Small intestine (tissue), 7 donors: ENCODE measurements around the gene SGIP1. TPM values are rescaled to one million over a fixed set of nuclear protein-coding genes. Genes with fewer than 3 reads are reported as not detected.

Experiments used
- DNase-seq, 2 donors: peaks; one replicate each; pipeline versions ENCODE4 v3.0.0 to v3.0.0-alpha.2; 2013
- FAIRE-seq: peaks from 2 replicates; lab custom pipeline; 2012; peaks lifted over from hg19 to GRCh38; lab: Jason Lieb, UNC
- H3K27ac ChIP-seq, 3 donors: one replicate each; pipeline ENCODE4 v1.5.1; 2013; ENCODE audit warnings: low read length in 2 of 3, mild to moderate bottlenecking in 2 of 3, control low read depth in 1 of 3, inconsistent platforms in 1 of 3, low read depth in 1 of 3, moderate library complexity in 1 of 3
- H3K27me3 ChIP-seq, 3 donors: one replicate each; pipeline ENCODE4 v1.6.1; 2013; ENCODE audit warnings: low read length in 3 of 3, inconsistent platforms in 1 of 3; ENCODE audit not compliant: control insufficient read depth in 3 of 3, insufficient read depth in 3 of 3
- H3K36me3 ChIP-seq, 3 donors: one replicate each; pipeline ENCODE4 v1.6.1; 2013; ENCODE audit warnings: low read length in 3 of 3, inconsistent platforms in 1 of 3, low read depth in 1 of 3, mild to moderate bottlenecking in 1 of 3, moderate library complexity in 1 of 3; ENCODE audit not compliant: control insufficient read depth in 3 of 3, insufficient read depth in 2 of 3
- H3K4me1 ChIP-seq, 3 donors: one replicate each; pipeline ENCODE4 v1.6.1; 2013; ENCODE audit warnings: low read length in 2 of 3, inconsistent platforms in 1 of 3, low read depth in 1 of 3, mild to moderate bottlenecking in 1 of 3, moderate library complexity in 1 of 3; ENCODE audit not compliant: control insufficient read depth in 3 of 3, insufficient read depth in 2 of 3
- H3K4me3 ChIP-seq, 3 donors: one replicate each; pipeline ENCODE4 v1.5.1; 2013; ENCODE audit warnings: low read length in 3 of 3, control low read depth in 1 of 3, inconsistent platforms in 1 of 3, low read depth in 1 of 3, mild to moderate bottlenecking in 1 of 3, moderate library complexity in 1 of 3
- H3K9me3 ChIP-seq, 2 donors: one replicate each; pipeline ENCODE4 v1.6.1; 2013; ENCODE audit warnings: low read depth in 1 of 2, low read length in 1 of 2; ENCODE audit not compliant: control insufficient read depth in 2 of 2, insufficient read depth in 1 of 2
- WGBS, 3 donors: extraction: QIAGEN DNeasy Blood & Tissue Kit; methylation state at CpG; one replicate each; pipeline ENCODE4 v1.1.7; 2013; 5-methylcytosine and 5-hydroxymethylcytosine counted together
- polyA plus RNA-seq, 4 donors: library from polyadenylated mRNA; stranded (reverse) in 3 of 4; unstranded in 1 of 4; fragments of 200-250 nt in 3 of 4; fragments of 120-200 nt in 1 of 4; gene quantifications; one replicate each; pipeline versions ENCODE4 v1.2.1 to v1.2.3, GENCODE V29; 2013
- donor health status: healthy with polysubstance abuse.
- donor health status: control.
- donor health status: control.
- donor health status: Bipolar disorder and iron deficiency.
- donor health status: healthy.

Gene SGIP1
- polyA plus RNA-seq, 4 donors, result 1.6 to 2.2 TPM; not detected in 2

- DNase-seq, result no peak
- H3K4me3 ChIP-seq, result no peak overlapping the region
- FAIRE-seq, result no peak
- no peaks in the 10 kb centered on the region for H3K36me3 ChIP-seq
- no peak overlapping the region for H3K27ac ChIP-seq
- 79 to 87% (median 83%) methylated on average over 3 of the region's 3 CpGs for WGBS, 3 donors
- no peaks in the 10 kb centered on the region for H3K27me3 ChIP-seq
- no peaks in the 10 kb centered on the region for H3K9me3 ChIP-seq
- H3K4me1 ChIP-seq, result no peaks in the 10 kb centered on the region
Measured at GRCh38 chr1:66686406-66686805, 152.5 kb downstream of the SGIP1 start.

GRCh38 chr1:66687358-66687757, 153.4 kb downstream of the SGIP1 start:
- 65 to 77% (median 76%) methylated on average over 2 of the region's 2 CpGs for WGBS, 3 donors
- DNase-seq, result peak in 1 of 2 donors; percentile 45
- Histone ChIP-seq H3K27me3 (no peaks in the 10 kb centered on the region), H3K4me1 (no peaks in the 10 kb centered on the region), H3K27ac (peak overlapping the region in 1 of 3 donors; percentile 44), H3K36me3 (no peaks in the 10 kb centered on the region), H3K9me3 (no peaks in the 10 kb centered on the region), H3K4me3 (no peak overlapping the region)
- no peak for FAIRE-seq

DNA sequence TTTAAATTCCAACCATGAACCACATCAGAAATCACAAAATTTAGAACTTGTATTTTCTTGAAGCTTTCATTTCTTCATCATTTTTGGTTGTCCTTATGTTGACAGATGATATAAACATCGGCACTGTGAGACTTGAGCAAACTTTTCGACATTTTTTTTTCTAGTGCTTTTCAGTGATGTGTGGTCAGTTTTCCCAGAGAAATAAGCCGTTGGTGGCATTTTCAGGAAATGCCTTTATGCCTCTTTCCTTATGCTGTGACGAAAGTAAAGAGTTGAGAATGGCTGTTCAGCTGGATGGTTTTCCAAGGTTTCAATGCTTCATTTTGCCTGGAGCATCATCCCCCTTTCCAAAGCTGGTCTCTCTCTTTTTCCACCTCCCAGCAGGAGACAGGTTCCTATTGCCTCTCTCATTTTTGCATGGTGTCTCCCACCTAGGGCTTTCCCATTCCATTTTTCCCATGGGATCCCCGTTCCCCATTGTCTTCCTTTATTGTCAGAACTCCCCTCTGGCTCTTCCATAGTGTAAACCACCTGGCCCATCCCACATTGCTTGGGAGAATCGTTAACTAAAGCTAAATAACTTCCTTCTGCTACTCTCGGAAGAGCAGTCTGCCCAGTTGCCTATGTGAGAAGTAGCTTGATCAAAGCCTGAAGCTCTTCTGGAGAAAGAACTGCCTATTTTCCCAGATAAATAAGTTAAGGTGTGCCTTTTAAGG, 156.9 kb downstream of the SGIP1 start:
- 51 to 61% (median 53%) methylated on average over 7 of the region's 7 CpGs for WGBS, 3 donors
- no peak for FAIRE-seq

DNA sequence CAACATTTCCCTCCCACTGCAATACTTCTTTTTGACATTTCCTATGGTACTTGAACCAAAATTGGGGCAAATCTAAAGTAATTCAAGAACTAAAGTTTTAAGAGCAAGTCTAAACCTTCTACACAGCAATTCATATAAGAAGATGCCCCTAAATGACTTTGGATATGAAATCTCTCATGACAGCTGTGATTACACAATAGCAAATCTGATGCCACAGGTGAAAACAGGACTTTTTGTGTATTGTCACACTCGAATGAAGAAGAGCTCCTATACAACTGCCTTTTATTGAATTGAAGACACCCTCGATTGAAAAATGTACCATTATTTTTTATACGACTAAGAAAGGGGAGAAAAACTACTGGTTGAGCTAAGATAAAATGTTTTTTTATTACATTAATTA, 158.7 kb downstream of the SGIP1 start:
- H3K4me1 ChIP-seq, result no peaks in the 10 kb centered on the region
- 69 to 75% (median 71%) methylated on average over 3 of the region's 3 CpGs for WGBS, 3 donors
- H3K36me3 ChIP-seq, result no peaks in the 10 kb centered on the region
- DNase-seq (no peak), FAIRE-seq (no peak)
- no peaks in the 10 kb centered on the region for H3K27me3 ChIP-seq
- no peak overlapping the region for H3K27ac ChIP-seq
- no peaks in the 10 kb centered on the region for H3K9me3 ChIP-seq
- H3K4me3 ChIP-seq, result no peak overlapping the region

More for the DNA sequence above, 156.9 kb downstream of the SGIP1 start:
- peak in 1 of 2 donors; percentile 24 for DNase-seq
- H3K36me3 ChIP-seq, result no peaks in the 10 kb centered on the region
- no peak overlapping the region for H3K27ac ChIP-seq
- H3K4me1 ChIP-seq, result no peaks in the 10 kb centered on the region
- no peaks in the 10 kb centered on the region for H3K27me3 ChIP-seq
- H3K9me3 ChIP-seq, result no peaks in the 10 kb centered on the region
- H3K4me3 ChIP-seq, result no peak overlapping the region

GRCh38 chr1:66693856-66694255, 159.9 kb downstream of the SGIP1 start:
- no peaks in the 10 kb centered on the region for H3K4me1 ChIP-seq
- H3K4me3 ChIP-seq, result no peak overlapping the region
- no peaks in the 10 kb centered on the region for H3K9me3 ChIP-seq
- H3K36me3 ChIP-seq, result no peaks in the 10 kb centered on the region
- H3K27ac ChIP-seq, result no peak overlapping the region
- H3K27me3 ChIP-seq, result no peaks in the 10 kb centered on the region
- FAIRE-seq (no peak), DNase-seq (no peak)

DNA sequence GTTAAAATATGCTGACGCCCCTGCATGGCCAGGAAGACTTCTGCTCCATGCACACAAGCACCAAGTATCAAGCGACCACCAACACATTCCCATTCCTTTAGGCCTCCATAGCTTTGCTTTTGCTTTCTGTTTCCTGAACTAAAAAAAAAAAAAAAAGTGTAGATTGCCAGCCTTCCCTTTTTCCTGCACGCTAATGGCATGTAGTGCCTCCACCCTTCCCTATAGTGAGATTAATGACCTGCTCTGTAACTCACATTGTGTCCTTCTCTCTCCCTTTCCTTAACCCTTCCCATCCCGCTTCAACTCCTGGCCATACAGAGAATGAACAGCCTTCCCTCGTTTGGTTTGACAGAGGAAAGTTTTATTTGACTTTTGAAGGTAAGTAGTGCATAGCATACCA, 161.2 kb downstream of the SGIP1 start:
- FAIRE-seq (no peak), DNase-seq (peak; percentile 30 to 33)
- H3K4me3 ChIP-seq, result no peak overlapping the region
- WGBS, 3 donors, result 33 to 36% (median 36%) methylated on average over 5 of the region's 5 CpGs
- H3K27ac ChIP-seq, result no peak overlapping the region
- no peaks in the 10 kb centered on the region for H3K4me1 ChIP-seq
- H3K36me3 ChIP-seq, result no peaks in the 10 kb centered on the region
- H3K27me3 ChIP-seq, result no peaks in the 10 kb centered on the region
- no peaks in the 10 kb centered on the region for H3K9me3 ChIP-seq

- no peak for FAIRE-seq
- Histone ChIP-seq H3K4me3 (no peak overlapping the region), H3K27me3 (no peaks in the 10 kb centered on the region), H3K9me3 (no peaks in the 10 kb centered on the region), H3K27ac (no peak overlapping the region), H3K4me1 (no peaks in the 10 kb centered on the region), H3K36me3 (no peaks in the 10 kb centered on the region)
- peak; percentile 11 to 44 for DNase-seq
Measured at GRCh38 chr1:66696771-66697170, 162.8 kb downstream of the SGIP1 start.

DNA sequence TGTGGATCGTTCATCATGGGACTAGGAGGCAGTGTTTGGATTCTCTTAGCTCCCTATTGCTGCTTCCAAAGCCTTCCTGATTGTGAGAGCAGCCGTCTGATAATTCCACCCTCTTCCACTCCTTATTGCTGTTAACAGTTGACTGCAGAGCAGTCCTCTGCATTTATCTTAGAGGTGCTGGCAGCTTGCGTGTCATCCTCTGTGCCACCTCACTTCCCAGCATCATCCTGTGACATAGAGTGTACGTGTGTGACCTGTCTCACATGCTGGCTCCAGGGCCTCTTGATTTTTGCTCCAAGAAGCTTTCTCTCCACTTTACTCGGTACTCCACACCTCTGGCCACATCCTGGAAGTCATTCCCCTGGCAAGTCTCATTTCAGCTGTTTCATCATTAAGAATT, 165.3 kb downstream of the SGIP1 start:
- Histone ChIP-seq H3K36me3 (no peaks in the 10 kb centered on the region), H3K27me3 (no peaks in the 10 kb centered on the region), H3K27ac (no peak overlapping the region), H3K9me3 (no peaks in the 10 kb centered on the region), H3K4me1 (no peaks in the 10 kb centered on the region), H3K4me3 (no peak overlapping the region)
- WGBS, 3 donors, result 73 to 81% (median 80%) methylated on average over 5 of the region's 5 CpGs
- FAIRE-seq, result no peak
- no peak for DNase-seq
